HG03103 (cell line): Measurements from ENCODE around the gene ZDHHC18.
"Not testable (repeated sequence)": the region's sequence is repeated elsewhere in the genome, so short reads cannot be mapped to it uniquely, and the experiment has no call there.

ENCODE experiments used
- ATAC-seq: cut with Tn5 transposase; IDR thresholded peaks from one replicate; pipeline ENCODE4 v1.9.1; 2021; ENCODE audit warnings: low read depth; ENCODE audit not compliant: unreplicated experiment

ZDHHC18 gene

DNA sequence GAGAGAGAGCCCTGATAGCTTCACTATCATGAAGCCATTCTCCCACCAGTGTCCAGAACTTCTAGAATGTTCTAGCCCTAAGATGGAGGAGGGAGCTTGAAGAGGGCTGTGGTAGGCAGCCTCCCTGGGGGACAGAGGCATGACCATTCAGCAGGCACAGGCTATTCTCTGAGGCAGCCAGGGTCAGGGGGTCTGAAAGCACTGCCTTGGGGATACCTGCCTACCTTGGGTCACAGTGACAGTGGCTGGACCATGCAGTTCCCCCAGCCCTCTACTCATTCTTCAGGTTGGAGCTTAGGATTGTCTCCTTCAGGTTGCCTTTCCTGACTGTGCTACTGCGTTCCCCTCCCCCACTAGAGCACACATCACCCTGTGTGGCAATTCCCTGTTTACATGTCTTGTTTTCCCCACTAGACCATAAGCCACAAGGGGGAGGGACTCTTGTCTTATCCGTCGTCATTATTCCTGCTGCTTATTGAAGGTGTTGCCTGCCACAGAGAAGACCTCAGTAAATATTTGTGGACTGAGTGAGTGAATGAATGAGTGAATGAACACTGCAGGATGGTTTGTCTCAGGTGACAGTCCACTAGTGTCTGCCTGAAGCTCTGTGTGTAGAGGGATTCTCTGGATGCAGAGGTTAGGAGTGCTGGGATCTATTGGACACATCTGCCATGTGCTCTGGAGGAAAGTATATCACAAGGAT is 5.2 kb downstream of the ZDHHC18 start:
- no peak for ATAC-seq

DNA sequence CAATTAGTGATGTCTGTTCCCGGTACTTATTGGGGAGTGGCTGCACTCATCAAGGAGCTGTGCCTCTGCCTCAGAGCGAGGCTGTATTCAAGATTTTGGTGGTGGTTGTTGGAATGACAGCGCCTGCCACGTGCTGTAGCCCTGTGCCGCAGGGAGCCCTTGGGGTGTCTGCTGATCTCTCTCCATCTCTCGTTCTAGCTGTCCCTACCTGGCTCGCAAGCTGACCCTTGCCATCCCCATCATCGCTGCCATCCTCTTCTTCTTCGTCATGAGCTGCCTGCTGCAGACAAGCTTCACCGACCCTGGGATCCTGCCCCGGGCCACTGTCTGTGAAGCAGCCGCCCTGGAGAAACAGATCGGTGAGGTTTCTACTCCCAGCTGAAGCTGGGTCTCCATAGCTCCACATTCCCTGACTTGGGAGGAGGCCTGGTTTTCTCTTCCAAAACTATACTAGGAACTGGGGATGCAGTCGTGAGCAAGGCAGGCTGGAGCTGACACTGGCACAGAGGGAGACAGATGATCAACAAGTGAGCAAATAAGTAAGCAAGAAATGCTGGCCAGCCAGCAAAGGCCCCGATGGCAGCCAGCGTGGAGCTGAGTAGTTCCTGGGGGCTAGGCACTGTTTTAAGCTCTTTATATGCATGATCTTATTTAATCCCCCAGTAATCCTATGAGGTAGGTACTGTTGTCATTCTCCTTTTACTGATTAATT is 5.9 kb downstream of the ZDHHC18 start:
- ATAC-seq: no peak

DNA sequence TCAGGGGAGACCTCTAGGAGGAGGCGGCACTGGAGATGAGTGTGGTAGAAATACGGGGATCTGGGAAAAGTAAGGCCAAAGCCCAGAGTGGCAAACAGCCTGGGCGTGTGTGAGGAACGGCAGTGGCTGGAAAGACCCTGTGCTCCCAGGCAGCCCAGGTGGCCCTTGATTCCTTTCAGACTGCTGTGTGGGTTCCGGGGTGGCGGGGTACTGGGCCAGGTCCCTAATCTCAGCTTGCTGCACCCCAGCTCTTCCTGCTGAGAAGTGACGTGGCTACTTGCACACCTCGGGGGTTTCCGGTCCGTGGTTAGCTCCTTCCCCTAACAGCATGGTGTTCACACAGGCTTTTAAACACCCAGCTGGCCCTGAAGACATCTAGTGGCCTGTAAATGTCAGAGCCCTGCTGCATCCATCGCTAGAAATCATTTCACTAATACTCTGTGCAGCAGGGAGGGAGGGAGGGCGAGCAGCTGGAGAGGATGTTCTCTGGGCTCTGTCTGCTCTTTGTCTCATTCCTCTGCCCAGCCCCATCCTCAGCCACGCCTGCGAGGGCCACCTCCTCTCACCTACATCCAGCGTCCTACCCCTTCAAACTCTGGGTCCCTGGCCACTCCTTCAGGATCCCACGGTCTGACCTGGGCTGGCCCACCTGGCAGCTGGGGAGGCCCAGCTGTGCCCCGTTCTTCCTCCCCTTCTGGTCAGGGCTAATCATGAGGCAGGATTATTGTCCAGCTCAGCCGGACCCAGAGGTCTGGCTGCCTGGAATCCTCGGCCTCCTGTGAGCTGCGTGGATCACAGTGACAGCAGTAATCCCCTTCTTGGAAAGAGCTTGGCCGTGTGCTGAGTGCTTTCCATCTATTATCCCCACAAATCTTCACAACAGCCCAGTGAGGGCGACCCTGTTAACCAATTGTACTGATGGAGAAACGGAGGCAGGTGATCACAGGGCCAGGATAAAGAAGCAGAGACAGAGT is 7.2 kb downstream of the ZDHHC18 start:
- ATAC-seq: peak; percentile 76

DNA sequence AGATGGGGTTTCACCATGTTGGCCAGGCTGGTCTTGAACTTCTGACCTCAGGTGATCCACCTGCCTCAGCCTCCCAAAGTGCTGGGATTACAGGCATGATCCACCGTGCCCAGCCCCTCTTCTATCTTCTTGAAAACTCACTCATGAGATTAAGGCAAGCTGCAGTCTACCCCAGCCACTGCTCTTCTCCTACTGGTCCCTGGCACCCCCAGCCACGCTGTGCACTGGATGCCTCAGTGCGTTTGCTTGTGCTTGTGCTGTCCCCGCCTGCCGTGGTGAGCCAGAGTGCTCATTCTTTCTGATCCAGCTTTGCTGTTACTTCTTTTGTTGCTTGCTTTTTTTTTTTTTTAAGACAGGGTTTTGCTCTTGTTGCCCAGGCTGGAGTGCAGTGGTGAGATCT is 11.2 kb downstream of the ZDHHC18 start:
- not testable (repeated sequence) for ATAC-seq

DNA sequence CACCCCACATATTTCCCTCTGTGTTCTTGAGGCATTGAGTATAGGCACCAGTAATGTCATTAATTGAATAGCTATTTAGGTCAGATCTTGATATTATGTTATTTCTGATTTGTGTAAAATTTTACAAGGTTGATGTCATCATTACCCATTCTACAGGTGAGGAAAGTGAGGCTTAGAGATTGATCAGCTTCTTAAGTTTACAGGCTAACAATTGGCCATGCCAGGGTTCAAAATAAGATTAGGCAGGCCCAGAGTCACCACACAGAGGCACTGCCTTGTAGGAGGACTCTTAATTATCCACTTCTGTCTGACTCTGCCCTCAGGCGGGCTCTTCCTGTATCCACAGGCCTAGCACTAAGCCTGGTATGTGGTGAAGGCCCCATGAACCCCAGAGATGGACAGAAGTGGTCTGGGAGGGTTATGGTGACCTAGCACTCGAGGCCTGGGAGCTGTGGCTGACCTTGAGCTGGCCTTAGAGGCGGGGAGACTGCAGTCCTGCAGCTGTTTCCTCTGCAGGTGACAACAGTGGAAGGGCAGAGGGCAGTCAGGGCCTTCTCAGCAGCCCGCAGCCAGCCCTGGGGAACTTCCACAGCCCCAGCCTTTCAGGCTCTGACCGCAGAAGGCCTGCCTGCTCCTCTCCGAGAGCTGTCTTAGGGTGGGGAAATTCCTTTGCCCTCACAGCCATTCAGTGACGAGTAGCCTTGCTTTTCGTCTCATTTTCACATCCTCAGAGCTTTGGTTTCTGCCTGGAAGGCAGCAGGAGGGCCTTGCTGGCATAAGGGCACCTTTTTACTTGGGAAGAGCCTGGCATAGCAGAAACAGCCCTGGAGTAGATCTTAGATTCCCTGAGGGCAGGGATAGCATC is 12.2 kb downstream of the ZDHHC18 start:
- ATAC-seq: peak; percentile 84

DNA sequence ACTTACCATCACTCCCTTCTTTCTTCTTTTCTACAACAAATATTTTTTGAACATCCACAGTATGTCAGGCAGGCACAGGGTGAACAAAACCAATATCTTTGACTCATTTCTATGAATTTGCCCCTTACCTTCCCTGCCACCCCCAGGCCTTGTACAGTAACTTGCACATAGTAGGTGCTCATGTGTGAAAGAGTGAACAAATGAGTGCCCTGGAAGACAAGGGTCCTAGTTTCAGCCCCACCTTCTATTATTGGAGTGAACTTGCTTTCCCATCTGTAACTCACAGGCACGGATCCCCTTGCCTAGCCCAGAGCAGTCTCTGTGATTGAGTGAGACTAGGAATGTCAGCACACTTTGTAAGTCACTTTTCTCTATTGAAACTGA is 12.8 kb downstream of the ZDHHC18 start:
- no peak for ATAC-seq

DNA sequence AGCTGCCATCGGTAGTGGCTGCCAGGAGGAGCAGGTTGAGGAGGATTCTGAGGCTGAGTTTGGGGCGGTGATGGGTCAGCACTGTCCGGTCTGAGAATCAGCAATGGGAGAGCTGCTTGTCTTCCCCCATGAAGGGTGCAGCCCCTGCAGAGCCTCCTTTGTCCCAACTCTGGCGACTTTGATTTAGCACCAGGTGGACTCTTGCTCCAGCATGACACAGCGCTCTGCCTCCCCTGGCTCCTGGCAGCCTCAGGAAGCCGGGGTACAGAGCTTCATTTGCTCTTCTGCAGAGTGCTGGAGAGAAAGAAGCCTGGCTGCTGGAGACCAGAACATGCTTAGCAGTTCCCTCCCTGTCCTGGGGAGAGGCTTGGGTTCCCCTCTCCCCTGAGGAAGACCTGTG is 13.3 kb downstream of the ZDHHC18 start:
- ATAC-seq: no peak

DNA sequence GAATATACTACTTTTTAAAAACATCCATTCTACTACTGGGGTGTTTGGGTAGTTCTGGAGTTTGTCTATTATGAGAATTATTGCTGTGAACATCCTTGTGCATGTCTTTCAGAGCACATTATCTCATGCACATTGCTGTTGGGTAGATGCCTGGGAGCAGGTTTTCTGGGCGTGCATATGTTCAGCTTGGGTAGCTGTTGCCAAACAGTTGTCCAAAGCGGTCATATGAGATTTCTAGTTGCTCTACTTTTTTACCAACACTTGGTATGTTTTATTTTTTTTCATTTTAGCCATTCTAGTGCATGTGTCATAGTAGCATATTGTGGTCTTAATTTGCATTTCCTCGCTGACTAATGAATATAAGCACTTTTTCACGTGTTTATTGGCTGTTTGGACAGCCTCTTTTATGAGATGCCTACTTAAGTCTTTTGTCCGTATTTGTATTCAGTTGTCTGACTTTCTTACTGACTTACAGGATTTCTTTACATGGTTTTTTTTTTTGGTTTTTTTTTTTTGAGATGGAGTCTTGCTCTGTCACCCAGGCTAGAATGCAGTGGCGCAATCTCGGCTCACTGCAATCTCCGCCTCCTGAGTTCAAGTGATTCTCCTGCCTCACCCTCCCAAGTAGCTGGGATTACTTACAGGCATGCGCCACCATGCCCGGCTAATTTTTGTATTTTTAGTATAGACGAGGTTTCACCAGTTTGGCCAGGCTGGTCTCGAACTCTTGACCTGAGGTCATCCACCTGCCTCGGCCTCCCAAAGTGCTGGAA is 18.1 kb downstream of the ZDHHC18 start:
- no peak for ATAC-seq

DNA sequence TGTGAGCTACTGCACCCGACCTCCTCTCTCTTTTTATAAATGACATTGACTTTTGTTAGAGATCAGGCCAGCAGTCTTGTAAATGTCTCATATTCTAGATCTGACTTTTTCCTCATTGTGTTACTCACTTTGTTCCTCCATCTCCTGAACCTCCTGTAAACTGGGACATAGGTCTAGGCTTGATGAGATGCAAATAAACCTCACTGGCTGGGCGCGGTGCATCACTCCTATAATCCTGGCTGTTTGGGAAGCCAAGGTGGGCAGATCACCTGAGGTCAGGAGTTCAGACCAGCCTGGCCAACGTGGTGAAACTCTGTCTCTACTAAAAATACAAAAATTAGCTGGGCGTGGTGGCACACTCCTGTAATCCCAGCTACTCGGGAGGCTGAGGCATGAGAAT is 21.3 kb downstream of the ZDHHC18 start:
- not testable (repeated sequence) for ATAC-seq

DNA sequence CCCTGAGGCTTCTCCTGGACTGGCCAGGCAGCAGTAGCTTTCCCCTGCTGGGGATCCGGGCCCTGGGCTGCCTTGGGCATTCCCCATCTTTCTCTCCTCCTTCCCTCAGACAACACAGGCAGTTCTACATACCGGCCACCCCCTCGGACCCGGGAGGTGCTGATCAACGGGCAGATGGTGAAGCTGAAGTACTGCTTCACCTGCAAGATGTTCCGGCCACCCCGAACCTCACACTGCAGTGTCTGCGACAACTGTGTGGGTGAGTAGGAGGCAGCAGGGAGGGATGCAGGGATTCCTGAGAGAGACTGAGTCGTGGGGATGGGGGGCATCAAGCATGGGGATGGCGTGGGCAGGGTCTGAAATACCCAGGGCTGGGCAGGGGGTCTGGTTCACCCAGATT is 22.0 kb downstream of the ZDHHC18 start:
- no peak for ATAC-seq

DNA sequence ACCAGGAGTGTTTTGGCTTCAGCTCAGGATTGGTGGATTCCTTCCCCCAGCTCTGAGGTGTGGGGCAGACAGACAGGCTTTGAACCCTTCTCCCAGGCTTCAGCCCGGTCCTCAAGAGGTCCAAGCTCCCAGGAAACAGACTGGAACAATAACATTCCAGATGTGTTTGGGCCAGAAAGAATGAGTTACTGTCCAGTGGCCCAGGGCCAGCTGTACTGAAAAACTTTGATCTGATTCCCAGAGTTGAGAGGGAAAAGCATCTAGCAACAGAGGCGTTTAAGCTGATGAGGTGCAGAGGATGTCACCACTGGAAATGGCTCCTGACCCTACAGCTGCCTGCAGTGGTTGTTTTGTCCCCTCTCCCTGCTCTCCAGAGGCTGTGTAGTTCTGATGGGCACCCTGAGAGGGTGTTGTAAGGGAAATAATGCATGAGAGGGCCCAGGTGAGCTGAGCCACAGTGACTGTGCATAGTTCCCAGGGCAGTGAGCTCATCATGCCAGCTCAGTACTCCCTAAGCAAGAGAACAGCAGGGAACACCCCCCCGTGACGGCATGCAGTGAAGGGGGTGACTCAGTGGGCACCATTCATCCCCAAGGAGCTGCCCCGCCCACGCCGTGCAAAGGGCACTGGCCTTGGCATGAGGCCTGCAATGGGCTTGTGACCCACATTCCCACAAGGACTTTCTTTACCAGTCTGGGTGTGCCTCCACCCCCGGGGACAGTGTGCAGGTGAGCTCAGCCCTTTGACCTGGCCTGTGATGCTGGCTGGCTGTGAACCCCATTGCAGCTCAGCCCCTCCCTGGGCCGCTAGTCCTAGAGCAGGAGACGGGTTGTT is 22.7 kb downstream of the ZDHHC18 start:
- no peak for ATAC-seq

DNA sequence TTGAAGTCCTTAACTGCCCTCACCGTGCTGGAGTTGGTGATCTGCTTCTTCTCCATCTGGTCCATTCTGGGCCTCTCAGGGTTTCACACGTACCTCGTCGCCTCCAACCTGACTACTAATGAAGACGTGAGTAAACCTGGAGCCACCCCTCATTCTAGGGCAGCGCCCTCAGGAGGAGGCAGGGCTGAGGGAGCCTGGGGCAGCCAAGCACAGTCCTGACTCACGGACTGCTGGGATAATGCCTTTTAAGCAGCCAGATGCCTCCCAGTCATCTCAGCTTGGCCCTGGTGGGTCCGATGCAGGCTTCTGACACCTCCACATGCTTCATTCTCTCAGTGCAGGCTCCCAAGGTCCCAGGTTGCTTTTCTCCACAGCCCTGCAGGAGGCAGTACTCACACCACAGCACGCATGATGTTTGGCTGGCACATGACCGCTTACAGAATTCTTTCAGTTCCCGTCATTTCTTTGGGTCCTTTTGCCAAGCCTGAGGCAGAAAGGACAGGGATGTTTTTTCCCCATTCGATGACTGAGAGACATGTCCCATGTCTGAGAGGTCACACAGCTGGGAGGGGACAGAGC is 24.7 kb downstream of the ZDHHC18 start:
- no peak for ATAC-seq

DNA sequence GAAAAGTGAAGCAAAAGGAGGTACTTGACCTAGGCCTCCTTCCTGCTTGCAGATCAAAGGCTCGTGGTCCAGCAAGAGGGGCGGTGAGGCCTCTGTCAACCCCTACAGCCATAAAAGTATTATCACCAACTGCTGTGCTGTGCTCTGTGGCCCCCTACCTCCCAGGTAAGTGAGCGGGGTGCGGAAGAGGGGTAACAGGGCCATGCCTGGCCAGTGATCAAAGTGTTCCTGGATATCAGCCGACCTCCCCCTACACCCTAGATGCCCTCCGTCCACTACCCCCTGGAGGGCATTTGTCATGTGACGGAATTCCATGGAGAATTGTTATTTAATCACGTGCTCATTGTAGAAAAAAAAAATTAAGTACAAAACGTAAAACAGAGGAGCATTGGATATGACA is 26.2 kb downstream of the ZDHHC18 start:
- ATAC-seq: no peak

DNA sequence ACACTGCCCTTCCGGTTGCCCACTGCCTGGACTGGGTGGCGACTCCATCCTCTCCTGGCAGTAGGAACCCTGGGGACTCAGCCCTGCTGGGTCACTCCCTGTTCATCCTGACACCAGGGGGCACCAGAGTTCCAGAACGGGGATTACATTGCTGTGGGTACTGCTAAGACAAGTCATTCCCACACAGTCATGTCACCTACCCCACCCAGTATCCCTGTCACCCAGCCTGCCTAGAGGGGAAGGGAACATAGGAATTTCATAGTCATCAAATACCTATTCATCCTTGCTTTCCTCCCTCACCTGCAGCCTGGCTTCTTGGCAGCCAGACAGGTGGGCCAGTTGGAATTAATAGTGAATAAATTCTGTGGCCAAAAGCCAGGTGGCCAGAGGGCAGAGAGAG is 26.7 kb downstream of the ZDHHC18 start:
- ATAC-seq: no peak

DNA sequence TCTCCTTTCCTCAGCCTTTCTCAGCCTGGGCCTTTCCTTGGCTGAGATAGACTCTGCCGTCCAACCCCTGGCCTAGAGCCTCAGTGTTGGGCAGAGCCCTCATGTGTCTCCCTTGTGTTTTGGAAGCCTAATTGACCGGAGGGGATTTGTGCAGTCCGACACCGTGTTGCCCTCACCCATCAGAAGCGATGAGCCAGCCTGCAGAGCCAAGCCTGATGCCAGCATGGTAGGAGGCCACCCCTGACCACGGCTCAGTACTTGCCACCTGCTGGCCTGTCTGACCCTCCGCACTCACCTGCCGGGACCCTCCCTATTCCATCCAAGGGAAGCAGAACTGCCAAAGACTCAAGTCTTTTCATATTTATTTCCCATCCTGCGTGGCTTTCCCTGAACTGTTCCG is 27.1 kb downstream of the ZDHHC18 start:
- no peak for ATAC-seq

DNA sequence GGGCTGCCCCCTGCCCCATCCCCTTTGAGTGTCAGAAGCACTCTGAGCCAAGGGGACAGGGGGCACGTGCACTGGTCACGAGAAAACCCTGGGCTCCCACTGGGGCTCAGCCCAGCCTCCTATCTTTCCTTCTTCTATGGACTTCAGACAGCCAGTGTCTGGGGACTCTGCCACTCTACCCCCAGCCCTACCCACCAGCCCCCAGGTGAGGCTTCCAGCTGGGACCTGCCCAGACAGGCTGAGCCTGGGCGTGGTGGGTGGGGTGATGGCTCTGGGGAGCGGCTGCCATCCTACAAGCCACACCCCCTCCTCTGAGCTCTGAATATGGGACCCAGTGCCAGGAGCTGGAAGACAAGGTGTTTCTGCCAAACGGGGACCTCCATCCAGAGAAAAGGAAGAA is 28.4 kb downstream of the ZDHHC18 start:
- no peak for ATAC-seq

DNA sequence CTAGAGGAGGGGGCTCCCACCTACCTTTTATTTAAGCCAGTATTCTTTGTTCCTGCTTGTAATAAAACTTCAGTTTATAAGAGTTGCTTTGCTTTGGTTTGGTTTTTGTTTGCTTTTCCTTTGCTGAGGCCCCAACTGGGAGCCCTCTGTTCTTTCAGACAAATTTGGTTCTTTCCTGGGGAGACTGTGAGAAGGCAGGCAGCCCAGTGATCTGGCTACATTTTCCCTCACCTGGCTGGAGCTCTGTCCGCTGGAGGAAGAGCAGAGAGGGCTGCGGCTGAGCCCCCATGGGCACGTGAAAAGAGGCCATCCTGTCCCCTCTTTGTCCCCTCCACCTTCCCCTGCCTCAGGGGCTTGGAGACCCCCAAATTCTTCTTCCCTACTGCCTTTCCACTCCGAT is 29.1 kb downstream of the ZDHHC18 start:
- ATAC-seq: no peak

DNA sequence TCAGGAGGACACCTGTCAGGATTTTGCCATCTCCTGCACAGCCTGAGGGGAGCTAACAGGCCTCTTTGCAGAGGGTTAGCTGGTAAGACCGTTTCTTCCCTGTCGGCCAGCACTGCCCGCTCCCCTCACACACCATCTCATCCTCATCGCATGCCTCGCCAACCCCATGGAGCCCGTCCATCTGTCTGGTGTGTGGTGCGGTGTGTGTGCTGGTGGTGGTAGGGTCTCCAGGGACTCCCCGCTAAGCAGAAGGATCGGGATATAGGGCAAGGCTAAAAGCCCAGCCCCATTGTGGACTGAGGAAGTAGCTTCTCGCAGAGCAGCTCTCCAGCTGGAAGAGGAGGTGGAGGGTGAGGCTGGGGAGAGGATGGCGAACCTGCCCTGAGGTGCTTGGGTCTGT is 29.7 kb downstream of the ZDHHC18 start:
- ATAC-seq: no peak
